H1 (cell line): Measurements from ENCODE around the gene NRXN3. TPM values are rescaled to one million over a fixed set of nuclear protein-coding genes. Genes with fewer than 3 reads are reported as not detected.

ENCODE experiments used
- CTCF ChIA-PET: fragments of 300-600 bp; sonication (Branson Sonifier 250); formaldehyde crosslinking; loops from one replicate; lab custom pipeline; 2021; ENCODE audit not compliant: partially characterized antibody; lab: Charles Lee
- POLR2A ChIA-PET: fragments of 300-600 bp; sonication (Branson Sonifier 250); formaldehyde crosslinking; loops from one replicate; lab custom pipeline; 2021; ENCODE audit warnings: inconsistent platforms; ENCODE audit not compliant: partially characterized antibody; lab: Charles Lee
- DNase-seq, 2 experiments: peaks; one replicate each; pipeline versions ENCODE4 v3.0.0 to v3.0.0-alpha.2; 2010 to 2022; ENCODE audit warnings: low spot score in 2 of 2, low read depth in 1 of 2, mixed read lengths in 1 of 2
- FAIRE-seq: peaks from 2 replicates; lab custom pipeline; 2011; peaks lifted over from hg19 to GRCh38; lab: Jason Lieb, UNC
- H2AFZ ChIP-seq: 2 replicates; pipeline ENCODE4 v1.8.1; 2012; ENCODE audit warnings: low read length, inconsistent platforms
- H2AK5ac ChIP-seq: 2 replicates; pipeline ENCODE4 v1.6.1; 2013; ENCODE audit warnings: low read depth, low read length
- H2BK120ac ChIP-seq: replicated peaks from 2 replicates; pipeline ENCODE3; 2013; ENCODE audit warnings: low read depth, low read length, inconsistent platforms
- H2BK12ac ChIP-seq: 2 replicates; pipeline ENCODE4 v1.6.1; 2013; ENCODE audit warnings: low read depth, low read length
- H2BK15ac ChIP-seq: 2 replicates; pipeline ENCODE4 v1.6.1; 2013; ENCODE audit warnings: low read length
- H2BK20ac ChIP-seq: 2 replicates; pipeline ENCODE4 v1.6.1; 2013; ENCODE audit warnings: low read length
- H2BK5ac ChIP-seq: 2 replicates; pipeline ENCODE4 v1.6.1; 2013; ENCODE audit warnings: low read depth, low read length
- H3K14ac ChIP-seq: 2 replicates; pipeline ENCODE4 v1.6.1; 2013; ENCODE audit warnings: inconsistent platforms; ENCODE audit not compliant: insufficient read length
- H3K18ac ChIP-seq: 2 replicates; pipeline ENCODE4 v1.6.1; 2013; ENCODE audit warnings: low read length; ENCODE audit errors: extremely low read depth
- H3K23ac ChIP-seq: 2 replicates; pipeline ENCODE4 v1.6.1; 2013; ENCODE audit warnings: inconsistent platforms; ENCODE audit not compliant: insufficient read length
- H3K23me2 ChIP-seq: 2 replicates; pipeline ENCODE4 v1.6.1; 2013; ENCODE audit warnings: low read depth, low read length
- H3K27ac ChIP-seq: 2 replicates; pipeline ENCODE4 v1.6.1; 2011; ENCODE audit warnings: low read depth, low read length, inconsistent platforms
- H3K27me3 ChIP-seq, 4 experiments: replicated peaks in 1 of 4; 1 replicate in 1 of 4; 2 replicates in 3 of 4; pipeline versions ENCODE4 v1.6.1 to v1.8.1; 2011 to 2013; ENCODE audit warnings: low read length in 3 of 4, mild to moderate bottlenecking in 3 of 4, inconsistent platforms in 2 of 4, mixed read lengths in 2 of 4, moderate library complexity in 1 of 4; ENCODE audit not compliant: control insufficient read depth in 3 of 4, insufficient read depth in 3 of 4; ENCODE audit errors: extremely low read depth in 1 of 4
- H3K36me3 ChIP-seq, 4 experiments: 2 replicates each; pipeline versions ENCODE4 v1.6.1 to v1.8.1; 2011 to 2013; ENCODE audit warnings: mild to moderate bottlenecking in 4 of 4, low read length in 3 of 4, moderate library complexity in 2 of 4, control low read depth in 1 of 4, inconsistent platforms in 1 of 4; ENCODE audit not compliant: insufficient read depth in 4 of 4, control insufficient read depth in 2 of 4
- H3K4ac ChIP-seq: replicated peaks from 2 replicates; pipeline ENCODE3; 2013; ENCODE audit warnings: low read length, low read depth, mixed read lengths, inconsistent platforms; ENCODE audit not compliant: insufficient read length
- H3K4me1 ChIP-seq, 4 experiments: replicated peaks in 1 of 4; 1 replicate in 1 of 4; 2 replicates in 3 of 4; pipeline versions ENCODE4 v1.6.1 to v1.8.1; 2011 to 2013; ENCODE audit warnings: low read length in 3 of 4, inconsistent platforms in 2 of 4, mixed read lengths in 1 of 4; ENCODE audit not compliant: insufficient read depth in 4 of 4, control insufficient read depth in 3 of 4
- H3K4me2 ChIP-seq, 2 experiments: 2 replicates each; pipeline versions ENCODE4 v1.6.1 to v1.8.1; 2011 to 2013; ENCODE audit warnings: low read depth in 2 of 2, low read length in 2 of 2, control low read depth in 1 of 2, inconsistent platforms in 1 of 2, mild to moderate bottlenecking in 1 of 2; ENCODE audit not compliant: insufficient read depth in 1 of 2
- H3K4me3 ChIP-seq, 4 experiments: fragments of 200-600, 300-600 bp in 1 of 4; sonication (generic), shearing (Covaris generic), sonication (Bioruptor Twin) in 1 of 4; 2 replicates each; pipeline versions ENCODE4 v1.5.1 to v1.8.1; 2011 to 2016; ENCODE audit warnings: low read length in 4 of 4, low read depth in 3 of 4, control low read depth in 2 of 4, inconsistent platforms in 2 of 4, mild to moderate bottlenecking in 2 of 4, mixed read lengths in 1 of 4, moderate library complexity in 1 of 4; ENCODE audit not compliant: insufficient read depth in 2 of 4; ENCODE audit errors: extremely low read depth in 1 of 4
- H3K56ac ChIP-seq: replicated peaks from 2 replicates; pipeline ENCODE3; 2013; ENCODE audit warnings: low read depth, mild to moderate bottlenecking, mixed read lengths, low read length, inconsistent platforms; ENCODE audit not compliant: insufficient read length
- H3K79me1 ChIP-seq: 2 replicates; pipeline ENCODE4 v1.6.1; 2013; ENCODE audit warnings: low read depth, low read length, control low read depth
- H3K79me2 ChIP-seq, 2 experiments: 2 replicates each; pipeline versions ENCODE4 v1.6.1 to v1.8.1; 2012 to 2013; ENCODE audit warnings: low read length in 2 of 2, mild to moderate bottlenecking in 2 of 2, inconsistent platforms in 1 of 2; ENCODE audit not compliant: insufficient read depth in 2 of 2, control insufficient read depth in 1 of 2
- H3K9ac ChIP-seq, 4 experiments: replicated peaks in 1 of 4; 1 replicate in 1 of 4; 2 replicates in 3 of 4; pipeline versions ENCODE4 v1.6.1 to v1.8.1; 2011 to 2013; ENCODE audit warnings: low read depth in 3 of 4, low read length in 3 of 4, control low read depth in 2 of 4, mild to moderate bottlenecking in 2 of 4, moderate library complexity in 2 of 4, inconsistent platforms in 1 of 4; ENCODE audit errors: extremely low read depth in 1 of 4
- H3K9me3 ChIP-seq, 2 experiments: 2 replicates each; pipeline versions ENCODE4 v1.6.1 to v1.8.1; 2012 to 2013; ENCODE audit warnings: mild to moderate bottlenecking in 2 of 2, moderate library complexity in 2 of 2, control low read depth in 1 of 2, inconsistent platforms in 1 of 2, low read depth in 1 of 2, low read length in 1 of 2, mixed read lengths in 1 of 2; ENCODE audit not compliant: insufficient read depth in 2 of 2
- H4K20me1 ChIP-seq, 2 experiments: replicated peaks in 1 of 2; 2 replicates each; pipeline versions ENCODE3 to v1.8.1; 2011 to 2013; ENCODE audit warnings: inconsistent platforms in 2 of 2, low read length in 2 of 2, mild to moderate bottlenecking in 1 of 2; ENCODE audit not compliant: insufficient read depth in 2 of 2, control insufficient read depth in 1 of 2
- H4K5ac ChIP-seq: 2 replicates; pipeline ENCODE4 v1.6.1; 2013; ENCODE audit warnings: low read length, low read depth, mixed read lengths, inconsistent platforms; ENCODE audit not compliant: insufficient read length
- H4K8ac ChIP-seq: 2 replicates; pipeline ENCODE4 v1.8.0; 2013; ENCODE audit warnings: mild to moderate bottlenecking, moderate library complexity, low read length, inconsistent platforms; ENCODE audit not compliant: insufficient read depth; ENCODE audit errors: extremely low read depth
- H4K91ac ChIP-seq: replicated peaks from 2 replicates; pipeline ENCODE3; 2013; ENCODE audit warnings: low read length, mixed read lengths, inconsistent platforms; ENCODE audit not compliant: insufficient read length
- BCL11A ChIP-seq, 2 experiments: IDR thresholded peaks; one replicate each; pipeline ENCODE4 v1.6.1; 2011; ENCODE audit warnings: low read depth in 2 of 2, low read length in 2 of 2, mild to moderate bottlenecking in 2 of 2
- CTCF ChIP-seq, 3 experiments: IDR thresholded peaks; 1 replicate in 2 of 3; 2 replicates in 1 of 3; pipeline versions ENCODE4 v1.5.1 to v1.6.1; 2011; ENCODE audit warnings: low read length in 3 of 3, mild to moderate bottlenecking in 3 of 3, inconsistent platforms in 2 of 3, low read depth in 1 of 3, moderate library complexity in 1 of 3; ENCODE audit not compliant: insufficient read depth in 1 of 3; ENCODE audit errors: control extremely low read depth in 1 of 3
- EZH2 ChIP-seq: fragments of 200-600 bp; sonication (generic); IDR thresholded peaks from 2 replicates; pipeline ENCODE4 v1.7.1; 2012; ENCODE audit warnings: low read depth, mild to moderate bottlenecking, moderate library complexity, low read length, inconsistent platforms; ENCODE audit not compliant: severe bottlenecking
- FOSL1 ChIP-seq: IDR thresholded peaks from 2 replicates; pipeline ENCODE4 v1.6.1; 2011; ENCODE audit warnings: mild to moderate bottlenecking, low read depth, low read length, moderate library complexity; ENCODE audit not compliant: insufficient read depth
- GTF2F1 ChIP-seq: IDR thresholded peaks from 2 replicates; pipeline ENCODE4 v1.6.1; 2012; ENCODE audit warnings: low read depth, low read length, improper control_type of control experiment, borderline replicate concordance
- HDAC2 ChIP-seq, 2 experiments: fragments of 300-600 bp in 1 of 2; sonication (generic) in 1 of 2; IDR thresholded peaks; 2 replicates each; pipeline ENCODE4 v1.6.1; 2011 to 2012; ENCODE audit warnings: low read depth in 2 of 2, low read length in 2 of 2, mild to moderate bottlenecking in 2 of 2, moderate library complexity in 2 of 2, borderline replicate concordance in 1 of 2, inconsistent platforms in 1 of 2
- HDAC6 ChIP-seq: IDR thresholded peaks from one replicate; pipeline ENCODE4 v1.7.1; 2012; ENCODE audit warnings: low read depth, mild to moderate bottlenecking, inconsistent platforms, low read length, moderate library complexity
- SIRT6 ChIP-seq: IDR thresholded peaks from one replicate; pipeline ENCODE4 v1.7.1; 2012; ENCODE audit warnings: low read length, inconsistent platforms
- TAF7 ChIP-seq: optimal IDR thresholded peaks from 2 replicates; pipeline ENCODE3; 2011; ENCODE audit warnings: low read depth, mild to moderate bottlenecking, inconsistent platforms, low read length, moderate library complexity, borderline replicate concordance
- TCF12 ChIP-seq: IDR thresholded peaks from 2 replicates; pipeline ENCODE4 v1.6.1; 2011; ENCODE audit warnings: low read depth, mild to moderate bottlenecking, low read length
- ZNF274 ChIP-seq: IDR thresholded peaks from 2 replicates; pipeline ENCODE4 v1.7.0; 2012; ENCODE audit warnings: low read length, borderline replicate concordance; ENCODE audit errors: extremely low read depth
- WGBS, 2 experiments: shearing (Covaris generic) in 1 of 2; methylation state at CpG; one replicate each; pipeline versions ENCODE4 v1.1.6 to v1.1.7; 2013 to 2015; ENCODE audit warnings: low lambda C conversion rate in 2 of 2, mixed read lengths in 2 of 2, inconsistent platforms in 1 of 2, low coverage in 1 of 2, missing lambda C conversion rate in 1 of 2; ENCODE audit not compliant: insufficient replicate concordance in 2 of 2, insufficient coverage in 1 of 2, insufficient read length in 1 of 2; ENCODE audit errors: extremely low coverage in 1 of 2, missing lambda C conversion rate in 1 of 2; 5-methylcytosine and 5-hydroxymethylcytosine counted together
- polyA plus RNA-seq, 7 experiments: library from polyadenylated mRNA; depleted of rRNA in 3 of 7; stranded (reverse) in 5 of 7; unstranded in 2 of 7; fragments of >200 nt in 5 of 7; fragments of 200-250 nt in 2 of 7; gene quantifications; 1 replicate in 5 of 7; 2 replicates in 1 of 7; 4 replicates in 1 of 7; pipeline versions ENCODE4 v1.2.1 to v1.2.3, GENCODE V29; 2011 to 2013; ENCODE audit warnings: missing spikeins in 2 of 7, mixed read lengths in 2 of 7
- total RNA-seq: library from RNA; stranded (reverse); fragmentation: NEBNext Ultra II Directional; extraction: Animal tissue kit (Norgen Biotek cat#: 25700); gene quantifications from 2 replicates; pipeline ENCODE4 v1.2.1, GENCODE V29; 2021

NRXN3 gene
- total and polyA plus RNA-seq, 2 of the 8 experiments (the other 6 are each of a cell fraction or from before 2014, with no cell fraction given): 2.6 to 4.1 TPM

GRCh38 chr14:78282437-78282836, 112.3 kb downstream of the NRXN3 start:
- Histone ChIP-seq H3K36me3 (no peaks in the 10 kb centered on the region), H3K23ac (no peak overlapping the region), H3K4me2 (no peak overlapping the region), H3K4ac (no peak overlapping the region), H3K56ac (no peak overlapping the region), H3K27me3 (no peaks in the 10 kb centered on the region), H2AK5ac (no peak overlapping the region), H3K79me2 (no peaks in the 10 kb centered on the region), H3K23me2 (no peaks in the 10 kb centered on the region), H2BK20ac (no peak overlapping the region), H3K9me3 (no peaks in the 10 kb centered on the region), H4K8ac (no peak overlapping the region), H2AFZ (no peak overlapping the region), H3K4me1 (no peaks in the 10 kb centered on the region), H2BK12ac (no peak overlapping the region), H3K18ac (no peak overlapping the region), H3K79me1 (no peaks in the 10 kb centered on the region), H4K91ac (no peak overlapping the region), H2BK120ac (no peak overlapping the region), H3K4me3 (no peak overlapping the region), H3K9ac (no peak overlapping the region), H4K20me1 (no peaks in the 10 kb centered on the region), H2BK15ac (no peak overlapping the region), H4K5ac (no peak overlapping the region), H3K27ac (no peak overlapping the region), H3K14ac (no peak overlapping the region), H2BK5ac (no peak overlapping the region)
- no peak for DNase-seq
- WGBS, 2 experiments: 92% methylated on average over 5 of the region's 6 CpGs; no CpG with 5 or more reads in 1 of the 2 experiments
- TF ChIP-seq GTF2F1: no peak
- TF ChIP-seq FOSL1: no peak
- TF ChIP-seq HDAC2 (IDR thresholded peaks at IDR 0.05; ENCODE audit: borderline replicate concordance in 1 of 2, low read depth in 2 of 2, low read length in 2 of 2): no peak
- no peak for TF ChIP-seq SIRT6
- no peak for TF ChIP-seq EZH2
- TF ChIP-seq CTCF (IDR thresholded peaks at IDR 0.05; ENCODE audit: control extremely low read depth in 1 of 3, insufficient read depth in 1 of 3, low read depth in 1 of 3, low read length in 3 of 3): no peak
- TF ChIP-seq ZNF274: no peak
- no peak for TF ChIP-seq TCF12
- TF ChIP-seq HDAC6: no peak
- TF ChIP-seq BCL11A (IDR thresholded peaks at IDR 0.05; ENCODE audit: low read depth in 2 of 2, low read length in 2 of 2): no peak
- no peak for TF ChIP-seq TAF7
- FAIRE-seq: no peak
- POLR2A ChIA-PET: no interaction called here
- CTCF ChIA-PET: interaction anchor here (1.1 to 1.4 kb wide), 4 partner anchors 16 to 192 kb away, joined by 3 to 4 read pairs (median 3); no protein-coding TSS in a partner anchor
